GM21360 (cell line): Measurements from ENCODE around the gene LAX1.
"Not testable (repeated sequence)": the region's sequence is repeated elsewhere in the genome, so short reads cannot be mapped to it uniquely, and the experiment has no call there.

Experiments
- ATAC-seq: cut with Tn5 transposase; IDR thresholded peaks from one replicate; pipeline ENCODE4 v1.9.1; 2021; ENCODE audit warnings: mild to moderate bottlenecking, moderate library complexity; ENCODE audit not compliant: unreplicated experiment

Gene LAX1

DNA sequence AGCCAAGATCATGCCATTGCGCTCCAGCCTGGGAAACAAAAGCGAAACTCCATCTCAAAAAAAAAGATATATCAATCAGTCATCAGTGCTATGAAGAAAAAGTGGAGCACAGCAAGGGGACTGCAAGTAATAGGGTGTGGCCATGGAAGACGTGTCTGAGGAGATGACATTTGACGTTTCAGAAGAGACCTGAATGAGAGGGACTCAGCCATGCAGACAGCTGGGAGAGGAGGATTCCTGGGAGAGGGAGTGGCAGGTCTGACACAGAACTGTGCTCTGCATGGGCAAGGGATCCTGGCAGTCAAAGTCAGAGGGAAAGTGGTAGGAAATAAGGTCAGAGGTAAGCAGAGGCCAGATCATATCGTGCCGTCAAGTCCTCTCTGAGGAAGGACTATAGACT, 3.3 kb downstream of the LAX1 start:
- ATAC-seq = no peak

DNA sequence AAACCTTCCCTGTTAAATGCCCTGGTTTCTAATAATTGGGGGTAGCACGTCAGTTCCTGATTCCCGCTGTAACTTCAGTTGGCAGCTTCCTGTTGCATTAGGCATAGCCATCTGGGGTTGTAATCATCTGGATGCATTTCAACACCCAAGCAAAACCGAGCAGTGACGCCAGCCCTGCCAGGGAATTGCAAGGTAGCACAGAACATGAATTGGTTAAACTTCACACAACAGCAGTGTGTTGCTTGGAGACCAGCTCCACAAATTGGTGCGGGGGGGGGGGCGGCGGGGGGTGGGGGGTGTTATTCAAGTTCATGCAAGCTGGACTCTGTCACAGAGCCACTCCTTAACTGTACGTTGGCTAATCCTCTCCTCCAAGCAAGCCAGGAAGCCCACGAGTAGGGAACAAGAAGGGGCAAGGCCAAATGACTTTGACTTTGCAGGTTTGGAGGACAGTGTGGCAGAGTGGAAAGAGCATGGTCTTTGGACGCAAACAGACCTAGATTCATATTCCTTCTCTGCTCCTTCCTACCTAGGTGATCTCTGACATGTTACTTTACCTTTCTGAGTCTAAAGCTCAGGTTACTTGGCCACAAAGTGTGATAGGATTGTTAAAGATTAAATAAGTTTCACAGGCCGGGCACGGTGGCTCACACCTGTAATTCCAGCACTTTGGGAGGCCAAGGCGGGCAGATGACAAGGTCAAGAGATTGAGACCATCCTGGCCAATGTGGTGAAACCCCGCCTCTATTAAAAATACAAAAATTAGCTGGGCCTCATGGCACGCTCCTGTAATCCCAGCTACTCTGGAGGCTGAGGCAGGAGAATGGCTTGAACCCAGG, 4.7 kb downstream of the LAX1 start:
- ATAC-seq = no peak

DNA sequence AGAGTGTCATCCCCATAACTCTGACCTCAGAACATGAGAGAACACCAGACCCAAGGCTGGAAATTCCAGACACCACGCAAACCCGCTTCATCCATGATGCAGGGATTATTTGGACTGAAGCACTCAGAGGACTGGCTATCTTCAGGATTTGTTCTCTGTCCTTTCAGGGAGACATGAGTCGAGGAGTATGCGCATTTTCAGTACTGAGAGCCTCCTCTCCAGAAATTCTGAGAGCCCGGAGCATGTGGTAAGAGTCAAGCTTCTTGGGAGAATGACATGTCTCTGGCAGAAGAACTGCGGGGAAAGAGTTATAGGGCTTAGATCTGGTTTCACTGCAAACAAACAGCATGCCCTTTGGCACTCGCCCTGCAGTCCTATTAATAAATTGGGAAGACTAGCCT, 6.9 kb downstream of the LAX1 start:
- ATAC-seq = no peak

DNA sequence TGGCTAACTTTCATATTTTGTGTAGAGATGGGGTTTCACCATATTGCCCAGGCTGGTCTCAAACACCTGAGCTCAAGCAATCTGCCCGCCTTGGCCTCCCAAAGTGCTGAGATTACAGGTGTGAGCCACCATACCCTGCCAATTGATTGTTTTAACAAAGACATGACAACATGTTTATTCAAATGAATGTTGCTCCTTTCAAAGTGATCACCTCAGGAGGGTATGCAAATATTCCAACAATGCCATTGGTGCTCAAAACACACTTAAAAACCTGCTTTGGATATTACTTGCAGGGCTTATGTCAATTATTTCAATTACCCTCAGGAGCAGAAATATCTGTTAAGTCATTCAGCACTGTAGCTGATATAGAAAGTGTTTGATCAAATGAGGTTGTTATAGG, 7.9 kb downstream of the LAX1 start:
- ATAC-seq = no peak

DNA sequence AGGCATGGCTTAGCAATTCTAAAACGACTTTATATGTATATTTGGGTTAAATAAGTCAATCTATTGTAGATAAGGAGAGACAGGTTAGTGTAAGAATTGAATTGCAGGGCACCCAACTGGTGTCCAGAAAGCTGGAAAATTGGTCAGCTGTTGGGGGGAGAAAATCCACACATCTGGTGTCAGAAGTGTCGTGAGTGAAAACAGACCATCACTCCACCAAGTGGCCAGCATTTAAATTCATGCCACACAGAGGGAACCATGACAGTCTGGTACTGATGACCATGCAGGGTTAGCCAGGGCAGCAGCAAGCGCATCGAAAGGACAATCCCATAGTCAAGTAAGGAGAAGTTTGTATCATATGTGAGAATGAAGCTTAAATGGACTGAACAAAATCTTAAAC, 11.7 kb downstream of the LAX1 start:
- ATAC-seq = no peak

DNA sequence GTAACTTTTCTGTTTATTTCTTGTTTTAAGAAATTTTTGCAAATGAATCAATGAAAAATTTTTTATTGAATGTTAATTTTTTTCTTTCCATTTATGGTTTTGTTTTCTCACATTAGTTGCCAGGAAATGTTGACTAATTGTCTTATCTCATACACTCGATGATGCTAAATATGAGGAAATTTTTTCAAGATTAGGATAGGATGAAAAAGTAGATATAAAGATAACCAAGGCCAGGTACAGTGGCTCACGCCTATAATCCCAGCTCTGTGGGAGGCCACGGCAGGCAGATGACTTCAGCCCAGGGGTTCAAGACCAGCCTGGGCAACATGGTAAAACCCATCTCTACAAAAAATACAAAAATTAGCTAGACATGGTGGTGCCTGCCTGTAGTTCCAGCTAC, 12.6 kb downstream of the LAX1 start:
- no peak for ATAC-seq

DNA sequence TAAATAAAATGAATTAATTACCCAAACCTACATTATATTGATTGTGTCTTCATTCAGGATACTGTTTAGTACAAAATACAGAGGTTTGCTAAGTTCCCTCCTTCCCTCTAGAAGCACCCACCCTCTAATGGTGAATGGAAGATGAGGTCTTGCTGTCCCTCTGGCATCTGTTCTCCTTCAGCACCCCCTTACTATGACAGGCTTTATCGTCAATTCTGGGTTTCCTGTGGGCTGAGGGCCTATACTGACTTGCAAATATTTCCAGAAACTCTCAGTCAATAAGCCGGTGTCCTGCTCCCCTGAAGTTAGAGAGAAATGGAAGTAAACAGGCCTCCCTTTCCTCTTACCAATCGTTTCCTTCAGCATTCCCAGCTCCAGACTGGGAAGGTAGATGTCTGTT, 13.2 kb downstream of the LAX1 start:
- no peak for ATAC-seq

DNA sequence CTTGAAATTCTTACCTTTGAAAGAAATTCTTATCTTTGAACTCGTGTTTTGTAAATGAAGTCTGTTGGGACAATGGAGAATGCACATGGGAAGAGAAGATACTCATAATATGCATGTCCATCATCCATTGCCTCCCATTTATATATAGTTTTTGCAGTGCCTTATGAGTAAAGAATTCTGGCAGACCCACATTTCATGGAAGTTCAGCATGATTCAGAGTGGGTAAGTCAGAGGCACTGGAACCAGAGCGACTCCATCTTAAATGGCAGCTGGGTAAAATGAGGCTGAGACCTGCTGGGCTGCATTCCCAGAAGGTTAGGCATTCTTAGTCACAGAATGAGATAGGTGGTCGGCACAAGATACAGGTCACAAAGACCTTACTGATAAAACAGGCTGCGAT, 13.8 kb downstream of the LAX1 start:
- no peak for ATAC-seq

DNA sequence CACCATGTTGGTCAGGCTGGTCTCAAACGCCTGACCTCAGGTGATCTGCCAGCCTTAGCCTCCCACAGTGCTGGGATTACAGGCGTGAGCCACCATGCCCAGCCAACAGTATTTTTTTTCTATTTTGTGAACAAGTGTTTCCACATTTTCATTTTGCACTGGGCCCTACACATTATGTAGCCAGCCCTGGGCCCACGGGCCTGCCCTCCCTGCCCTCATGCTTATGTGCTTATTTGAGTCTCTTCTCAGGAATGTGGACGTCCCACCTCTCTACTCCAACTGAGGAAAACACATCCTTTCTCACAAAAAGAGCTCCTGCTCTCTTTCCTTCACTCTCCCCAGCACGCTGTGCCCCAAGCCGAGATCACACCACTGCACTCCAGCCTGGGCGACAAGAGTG, 17.0 kb downstream of the LAX1 start:
- no peak for ATAC-seq

DNA sequence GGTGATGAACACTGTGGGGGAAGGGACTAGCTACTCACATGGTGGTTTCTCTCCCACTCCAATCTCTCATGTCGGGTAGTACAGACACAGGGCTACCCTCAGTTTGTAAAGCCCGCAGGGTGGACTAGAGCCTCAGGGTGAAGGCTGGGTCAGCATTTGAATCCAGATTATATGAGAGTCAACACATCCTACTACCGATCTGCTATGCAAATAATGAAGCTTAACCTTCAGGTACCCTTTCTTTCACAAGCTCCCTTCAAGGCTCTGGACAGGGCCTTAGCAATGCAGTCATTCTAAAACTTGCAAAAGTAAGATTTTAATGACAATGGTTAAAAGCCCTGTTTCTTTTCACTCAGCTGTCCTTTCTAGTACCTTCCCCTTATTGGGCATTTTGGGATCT, 25.0 kb downstream of the LAX1 start:
- no peak for ATAC-seq

DNA sequence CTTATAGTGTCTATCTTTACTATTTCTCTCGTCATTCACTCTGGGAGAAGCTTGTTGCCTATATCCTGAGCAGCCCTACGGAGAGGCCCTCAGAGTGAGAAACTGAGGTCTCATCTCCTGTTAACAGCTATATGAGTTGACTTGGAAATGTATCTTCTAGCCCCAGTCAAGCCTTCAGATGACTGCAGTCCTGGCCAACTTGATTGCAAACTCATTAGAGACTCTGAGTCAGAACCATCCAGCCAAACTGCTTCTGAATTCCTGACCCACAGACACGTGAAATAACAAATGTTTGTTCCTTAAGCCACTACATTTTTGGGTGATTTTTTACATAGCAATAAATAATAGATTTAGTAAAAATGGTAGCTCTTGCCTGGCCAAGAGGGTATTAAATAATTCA, 26.5 kb downstream of the LAX1 start:
- ATAC-seq = no peak

DNA sequence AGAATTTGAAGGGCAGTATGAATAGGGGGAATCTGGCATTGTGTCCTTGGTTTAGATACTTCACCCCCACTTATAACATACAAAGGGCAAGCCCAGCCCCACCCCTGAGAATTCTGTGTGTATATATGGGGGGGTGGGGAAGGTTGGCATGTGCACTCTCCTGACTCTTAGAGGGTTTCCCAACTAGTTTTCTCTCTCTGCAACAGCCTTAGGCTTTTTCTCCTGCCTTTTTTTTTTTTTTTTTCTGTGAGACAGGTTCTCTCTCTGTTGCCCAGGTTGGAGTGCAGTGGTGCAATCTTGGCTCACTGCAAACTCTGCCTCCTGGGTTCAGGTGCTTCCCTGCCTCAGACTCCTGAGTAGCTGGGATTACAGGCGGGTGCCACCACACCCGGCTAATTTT, 27.5 kb downstream of the LAX1 start:
- ATAC-seq = no peak

DNA sequence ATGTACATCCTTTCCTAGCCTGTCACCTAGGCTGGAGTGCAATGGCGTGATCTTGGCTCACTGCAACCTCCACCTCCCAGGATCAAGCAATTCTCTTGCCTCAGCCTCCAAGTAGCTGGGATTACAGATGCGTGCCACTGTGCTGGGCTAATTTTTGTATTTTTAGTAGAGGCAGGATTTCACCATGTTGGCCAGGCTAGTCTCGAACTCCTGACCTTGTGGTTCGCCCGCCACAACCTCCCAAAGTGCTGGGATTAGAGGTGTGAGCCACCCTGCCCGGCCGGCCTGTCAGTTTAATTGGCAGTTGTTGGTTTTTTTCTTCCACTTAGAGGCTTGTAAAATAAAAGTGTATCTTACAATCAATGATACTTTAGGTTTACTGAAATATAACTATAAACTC, 28.6 kb downstream of the LAX1 start:
- not testable (repeated sequence) for ATAC-seq

DNA sequence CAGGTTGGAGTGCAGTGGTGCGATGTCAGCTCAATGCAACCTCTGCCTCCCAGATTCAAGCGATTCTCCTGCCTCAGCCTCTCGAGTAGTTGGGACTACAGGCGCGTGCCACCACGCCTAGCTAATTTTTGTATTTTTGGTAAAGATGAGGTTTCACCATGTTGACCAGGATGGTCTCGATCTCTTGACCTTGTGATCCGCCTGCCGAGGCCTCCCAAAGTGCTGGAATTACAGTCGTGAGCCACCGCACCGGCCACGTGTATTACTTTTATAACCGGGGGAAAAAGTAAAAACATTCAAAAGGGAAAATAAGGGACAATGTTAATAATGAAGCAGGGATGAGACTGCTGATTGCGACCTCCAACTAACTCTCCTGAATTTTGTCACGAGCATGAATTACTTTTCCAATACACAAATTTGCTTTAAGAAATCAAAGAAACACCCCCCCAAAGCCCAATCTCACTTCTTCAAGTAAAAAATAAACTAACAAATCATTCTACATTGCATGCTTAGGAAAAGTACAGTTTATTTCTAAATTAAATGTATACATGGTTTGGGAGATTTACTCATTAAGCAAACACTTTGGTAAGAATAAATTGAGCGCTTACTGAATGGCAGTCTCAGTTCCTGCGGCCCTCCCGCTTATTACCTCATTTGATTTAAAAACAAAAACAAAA, 29.9 kb downstream of the LAX1 start:
- ATAC-seq = no peak

DNA sequence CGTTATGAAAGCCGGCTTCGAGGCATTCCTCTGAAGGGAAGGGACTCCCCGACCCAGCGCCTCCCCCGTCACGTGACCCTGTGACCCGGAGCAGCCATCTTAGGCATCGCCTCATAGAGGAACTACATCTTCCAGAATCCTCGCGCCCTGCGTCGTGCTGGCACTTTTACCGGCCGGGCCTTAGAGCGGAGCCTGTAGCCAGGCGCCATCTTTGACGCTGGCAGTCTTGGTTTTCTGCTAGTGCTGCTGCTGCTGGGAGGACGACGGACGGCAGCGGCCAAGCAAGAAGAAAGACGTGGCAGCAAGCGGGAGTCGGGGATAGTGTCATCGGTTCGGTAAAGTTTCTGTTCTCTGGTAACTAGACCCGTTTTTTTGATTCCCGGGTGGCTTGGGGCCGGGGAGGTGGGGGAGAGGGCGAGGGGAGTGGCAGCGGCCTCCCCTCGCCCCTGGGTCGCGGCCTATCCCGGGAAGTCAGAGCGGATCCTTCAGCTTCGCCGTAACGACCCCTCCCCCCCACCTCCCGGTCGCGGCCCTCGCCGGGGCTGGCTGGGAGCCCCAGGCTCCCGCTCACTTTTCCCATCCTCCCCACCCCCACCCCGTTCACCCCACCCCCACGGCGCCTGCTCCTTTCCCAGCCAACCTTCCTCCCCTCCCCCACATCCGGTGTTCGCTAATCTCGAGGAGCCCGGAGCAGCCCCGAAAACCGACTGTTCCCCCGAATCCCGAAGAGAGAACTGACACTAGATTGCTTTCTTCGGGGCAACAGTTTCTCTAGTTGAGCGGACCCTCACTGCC, 30.7 kb downstream of the LAX1 start, which contains the start of the genes ZBED6 and ZC3H11A:
ZBED6 (plus strand) TSS at position 183 of the 795 bp plus-strand sequence. CDS start 1,900 bp downstream, outside the sequence.
ZC3H11A (plus strand) TSS at position 183 of the 795 bp plus-strand sequence. CDS start 21,448 bp downstream, outside the sequence.
- peak; percentile 95 for ATAC-seq

DNA sequence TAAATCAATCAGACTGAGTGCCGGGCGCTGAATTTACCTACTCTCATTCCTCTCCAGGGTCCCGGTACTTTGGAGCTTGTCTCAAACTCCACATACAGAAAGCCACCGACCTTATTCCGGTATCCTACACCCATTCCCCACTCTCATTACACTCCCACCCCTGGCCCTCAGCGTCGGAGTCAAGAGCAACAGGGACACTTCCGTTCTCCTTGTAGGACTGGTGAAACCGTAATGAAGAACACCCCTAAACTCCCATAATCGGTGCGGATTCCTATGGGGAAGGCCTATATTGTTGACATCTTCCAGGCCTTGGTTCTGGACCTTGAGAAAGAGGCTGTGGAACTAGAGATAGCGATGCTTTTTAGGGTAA, 31.2 kb downstream of the LAX1 start:
- ATAC-seq = no peak

DNA sequence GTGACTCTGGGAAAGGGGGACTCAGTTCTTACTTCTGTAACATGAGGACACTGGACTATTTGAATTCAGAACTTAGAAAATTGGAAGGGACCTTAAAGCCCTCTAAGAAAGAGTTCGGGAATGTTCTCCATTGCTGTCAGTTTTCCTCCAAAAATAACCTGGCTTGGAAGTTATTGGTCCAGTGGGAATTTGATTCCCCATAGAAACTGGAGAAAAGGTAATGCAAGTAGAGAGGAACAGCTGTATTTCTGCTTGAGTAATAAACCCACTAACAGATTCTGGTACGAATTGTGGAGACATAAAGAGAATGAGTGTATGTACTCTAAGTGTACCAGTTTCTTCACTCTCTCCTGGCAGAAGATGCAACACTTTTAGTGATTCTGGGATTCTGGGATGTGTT, 32.2 kb downstream of the LAX1 start:
- no peak for ATAC-seq

DNA sequence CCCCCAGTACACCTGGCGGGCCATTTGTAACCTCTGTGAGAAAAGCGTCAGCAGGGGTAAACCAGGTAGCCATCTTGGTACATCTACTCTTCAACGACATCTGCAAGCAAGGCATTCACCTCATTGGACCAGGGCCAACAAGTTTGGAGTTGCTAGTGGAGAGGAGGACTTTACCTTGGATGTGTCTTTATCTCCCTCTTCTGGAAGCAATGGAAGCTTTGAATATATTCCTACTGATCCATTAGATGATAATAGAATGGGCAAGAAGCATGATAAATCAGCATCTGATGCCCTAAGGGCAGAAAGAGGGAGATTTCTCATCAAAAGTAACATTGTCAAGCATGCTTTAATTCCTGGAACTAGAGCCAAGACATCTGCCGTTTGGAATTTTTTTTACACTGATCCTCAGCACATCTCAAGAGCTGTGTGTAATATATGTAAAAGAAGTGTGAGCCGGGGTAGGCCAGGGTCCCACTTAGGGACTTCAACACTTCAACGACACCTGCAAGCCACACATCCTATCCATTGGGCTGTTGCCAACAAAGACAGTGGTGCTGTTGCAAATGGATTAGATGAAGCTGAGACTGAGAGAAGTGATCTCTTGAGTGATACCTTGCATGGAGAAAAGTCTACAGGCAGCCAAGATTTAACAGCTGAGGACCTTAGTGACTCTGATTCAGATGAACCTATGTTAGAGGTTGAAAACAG, 33.1 kb downstream of the LAX1 start:
- ATAC-seq = no peak

DNA sequence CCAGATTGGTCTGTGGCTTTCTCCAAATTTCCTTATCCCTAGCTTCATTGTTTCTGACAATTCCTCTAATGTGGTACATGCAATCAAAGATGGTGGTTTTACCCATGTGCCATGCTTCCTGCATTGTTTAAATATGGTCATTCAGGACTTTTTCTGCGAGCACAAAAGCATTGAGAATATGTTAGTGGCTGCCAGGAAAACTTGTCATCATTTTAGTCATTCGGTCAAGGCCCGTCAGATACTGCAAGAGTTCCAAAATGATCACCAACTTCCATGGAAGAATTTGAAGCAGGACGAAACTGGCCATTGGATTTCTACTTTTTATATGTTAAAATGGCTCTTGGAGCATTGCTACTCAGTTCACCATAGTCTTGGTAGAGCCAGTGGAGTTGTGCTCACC, 34.2 kb downstream of the LAX1 start:
- no peak for ATAC-seq

DNA sequence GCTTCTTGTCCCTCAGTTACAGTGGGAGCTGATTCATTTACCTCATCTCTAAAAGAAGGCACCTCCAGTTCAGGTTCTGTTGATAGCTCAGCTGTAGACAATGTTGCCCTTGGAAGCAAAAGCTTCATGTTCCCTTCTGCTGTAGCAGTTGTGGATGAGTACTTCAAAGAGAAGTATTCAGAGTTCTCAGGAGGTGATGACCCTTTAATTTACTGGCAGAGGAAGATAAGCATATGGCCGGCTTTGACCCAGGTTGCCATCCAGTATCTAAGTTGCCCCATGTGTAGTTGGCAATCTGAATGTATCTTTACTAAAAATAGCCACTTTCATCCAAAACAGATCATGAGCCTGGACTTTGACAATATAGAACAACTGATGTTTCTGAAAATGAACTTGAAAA, 35.0 kb downstream of the LAX1 start:
- ATAC-seq = no peak

DNA sequence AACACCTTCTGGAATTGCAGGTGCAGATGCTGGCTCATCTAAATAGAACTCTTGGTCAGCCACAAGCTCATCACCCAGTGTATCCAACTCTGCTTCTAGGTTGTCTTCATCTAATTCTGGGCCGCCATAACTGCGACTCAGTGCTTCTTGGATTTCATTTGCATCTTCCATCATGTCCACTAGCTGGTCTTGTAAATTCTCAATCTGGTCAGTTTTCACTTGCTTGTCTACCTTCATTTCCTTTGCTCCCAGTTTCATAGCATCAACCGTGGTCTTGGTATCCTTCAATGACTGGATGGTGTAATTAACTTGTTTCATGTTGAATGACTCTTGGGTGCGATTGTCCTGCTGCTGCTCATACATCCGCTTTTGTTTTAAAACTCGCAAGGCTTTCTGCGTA, 40.7 kb downstream of the LAX1 start:
- no peak for ATAC-seq
